NCI-H345 treated with DMSO at 0.1 percent for 48 hours (cell line): ENCODE data around the gene PSTK.

Source experiments
- DNase-seq: peaks from one replicate; lab custom pipeline; 2025; ENCODE audit not compliant: unreplicated experiment; lab: John Stamatoyannopoulos, UW

Gene PSTK

GRCh38 chr10:123019264-123019663, 39.1 kb downstream of the PSTK start:
- DNase-seq: no peak

GRCh38 chr10:123019941-123020703, 39.9 kb downstream of the PSTK start:
- no peak for DNase-seq

- DNase-seq: no peak
Observed at GRCh38 chr10:123021517-123021916, 41.3 kb downstream of the PSTK start.

- no peak for DNase-seq
Observed at GRCh38 chr10:123024540-123024939, 44.3 kb downstream of the PSTK start.

GRCh38 chr10:123026302-123026701, 46.1 kb downstream of the PSTK start:
- no peak for DNase-seq

GRCh38 chr10:123027861-123028260, 47.7 kb downstream of the PSTK start:
- DNase-seq: no peak

GRCh38 chr10:123031124-123031523, 50.9 kb downstream of the PSTK start:
- DNase-seq: no peak

GRCh38 chr10:123034332-123034731, 54.1 kb downstream of the PSTK start:
- DNase-seq: no peak

- DNase-seq: no peak
Observed at GRCh38 chr10:123035467-123036086, 55.4 kb downstream of the PSTK start.

GRCh38 chr10:123038782-123039631, 58.8 kb downstream of the PSTK start:
- no peak for DNase-seq

GRCh38 chr10:123039632-123039930, 59.4 kb downstream of the PSTK start:
- no peak for DNase-seq
